ENCODE data around the gene SPRR2E.
"Not testable (repeated sequence)": the region's sequence is repeated elsewhere in the genome, so short reads cannot be mapped to it uniquely, and the experiment has no call there.

Gene SPRR2E

DNA sequence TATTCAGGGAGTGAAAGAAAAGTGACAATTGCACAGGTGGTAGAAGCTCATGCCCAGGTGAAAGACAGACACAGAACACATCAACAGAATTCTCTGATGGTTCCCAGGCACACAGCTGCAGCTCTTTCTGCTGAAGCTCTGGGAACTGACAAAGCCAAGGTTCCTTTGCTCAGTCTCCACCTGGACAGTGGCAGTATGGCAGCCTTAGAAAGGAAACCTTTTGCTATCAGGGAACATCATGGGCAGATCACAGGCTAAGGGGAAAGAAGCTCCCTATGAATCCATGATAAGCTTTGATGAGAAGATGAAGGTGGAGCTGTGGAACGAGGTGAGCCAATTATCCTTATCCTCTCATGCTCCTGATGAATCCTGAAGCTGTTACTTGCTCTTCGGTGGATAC lies 24.1 kb downstream of the SPRR2E start:
- no peak for DNase-seq (ENCODE audit: low read depth in 1 of 2, low spot score in 1 of 2)

DNA sequence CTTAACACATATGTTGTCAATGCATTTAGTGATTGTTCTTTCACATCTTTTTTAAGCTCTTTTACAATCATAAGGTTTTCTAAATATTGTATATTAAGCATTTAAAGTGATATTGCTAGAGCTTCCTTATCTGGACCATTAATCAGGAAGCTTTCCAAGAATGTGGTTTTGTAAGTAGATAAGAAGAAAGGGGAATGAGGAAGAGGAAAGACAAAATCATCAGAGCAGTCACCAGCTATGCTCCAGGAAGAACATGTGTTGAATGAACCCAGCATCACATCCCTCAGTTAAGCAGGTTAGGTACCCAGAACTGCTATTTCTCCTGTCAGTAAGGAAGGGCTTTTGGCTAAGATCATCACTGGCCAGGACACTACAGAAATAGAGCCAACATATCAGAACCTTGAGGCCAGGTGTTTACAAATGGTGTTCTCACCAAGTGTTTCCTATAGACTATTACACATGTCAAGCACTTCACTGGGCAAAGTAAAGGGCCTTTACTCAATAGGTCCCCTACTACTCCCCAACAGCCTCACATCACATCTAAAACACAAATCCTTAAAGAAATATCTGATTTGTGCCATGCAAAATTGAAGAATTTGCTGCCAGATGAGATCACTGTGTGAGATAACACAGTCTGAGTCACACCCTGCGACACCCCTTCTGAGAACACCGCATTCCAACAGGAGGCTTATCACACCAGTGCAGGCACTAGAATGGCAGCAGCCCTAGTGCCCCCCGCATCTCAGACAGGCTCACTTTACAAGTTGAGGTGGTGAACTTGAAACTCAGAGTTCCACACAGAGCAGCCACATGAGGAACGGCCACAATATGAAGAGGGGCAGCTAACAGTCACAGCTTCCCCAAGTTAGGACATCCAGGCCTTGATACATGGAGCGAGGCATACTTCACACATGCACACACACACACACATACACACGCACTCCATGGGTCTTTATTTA lies 35.2 kb downstream of the SPRR2E start:
- DNase-seq (ENCODE audit: low read depth in 1 of 2, low spot score in 1 of 2) = no peak

DNA sequence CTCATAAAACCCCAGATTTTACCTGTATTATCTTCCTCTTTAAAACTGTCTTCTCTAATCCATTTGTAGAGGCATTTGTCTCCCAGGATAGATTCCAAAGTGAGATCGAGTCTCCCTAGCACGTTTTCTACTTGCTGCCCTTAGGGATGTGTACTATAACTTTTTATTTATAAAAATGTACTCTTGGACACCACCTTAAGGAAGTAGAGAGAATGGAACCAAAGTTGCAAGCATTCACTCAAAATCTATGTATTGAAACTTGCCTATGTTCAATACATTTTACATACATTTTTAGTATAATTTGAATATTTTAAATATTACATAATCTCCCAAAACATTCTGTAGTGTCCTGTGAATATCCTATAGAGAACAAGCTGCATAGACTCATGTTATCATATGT lies 36.2 kb downstream of the SPRR2E start:
- DNase-seq (ENCODE audit: low read depth in 1 of 2, low spot score in 1 of 2) = no peak

DNA sequence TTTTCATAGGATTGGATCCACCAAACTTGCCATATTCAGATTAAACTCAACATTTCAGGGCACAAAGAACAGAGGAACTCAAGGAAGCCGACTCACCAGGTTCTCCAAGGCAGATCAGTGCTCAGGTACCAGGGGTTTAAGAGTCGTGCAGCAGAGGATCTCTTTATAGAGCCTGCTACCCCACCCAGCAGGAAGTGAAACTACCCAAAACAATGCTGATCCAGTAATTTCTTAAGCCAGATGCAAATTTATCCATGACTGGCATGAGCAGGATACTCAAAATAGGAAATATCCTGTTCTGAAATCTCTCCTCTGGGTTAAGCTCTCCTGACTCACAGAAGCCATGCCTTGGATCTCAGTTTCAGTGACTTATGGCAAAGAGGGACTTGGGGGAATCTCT lies 37.0 kb downstream of the SPRR2E start, which contains the start of gene SPRR2A:
TSS of gene SPRR2A (minus strand) at position 138 of the 400 bp plus-strand sequence. CDS start 777 bp downstream, outside the sequence.
- DNase-seq (ENCODE audit: low read depth in 1 of 2, low spot score in 1 of 2) = no peak

DNA sequence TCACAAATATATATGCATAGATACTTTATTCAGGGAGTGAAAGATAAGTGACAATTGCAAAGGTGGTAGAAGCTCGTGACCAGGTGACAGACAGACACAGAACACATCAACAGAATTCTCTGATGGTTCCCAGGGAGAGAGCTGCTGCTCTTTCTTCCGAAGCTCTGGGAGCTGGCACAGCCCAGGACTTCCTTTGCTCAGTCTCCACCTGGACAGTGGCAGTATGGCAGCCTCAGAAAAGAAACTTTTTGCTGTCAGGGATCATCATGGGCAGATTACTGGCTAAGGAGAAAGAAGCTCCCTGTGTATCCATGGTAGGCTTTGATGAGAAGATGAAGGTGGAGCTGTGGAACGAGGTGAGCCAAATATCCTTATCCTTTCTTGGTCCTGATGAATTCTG lies 38.2 kb downstream of the SPRR2E start:
- DNase-seq (ENCODE audit: low read depth in 1 of 2, low spot score in 1 of 2) = not testable (repeated sequence)

DNA sequence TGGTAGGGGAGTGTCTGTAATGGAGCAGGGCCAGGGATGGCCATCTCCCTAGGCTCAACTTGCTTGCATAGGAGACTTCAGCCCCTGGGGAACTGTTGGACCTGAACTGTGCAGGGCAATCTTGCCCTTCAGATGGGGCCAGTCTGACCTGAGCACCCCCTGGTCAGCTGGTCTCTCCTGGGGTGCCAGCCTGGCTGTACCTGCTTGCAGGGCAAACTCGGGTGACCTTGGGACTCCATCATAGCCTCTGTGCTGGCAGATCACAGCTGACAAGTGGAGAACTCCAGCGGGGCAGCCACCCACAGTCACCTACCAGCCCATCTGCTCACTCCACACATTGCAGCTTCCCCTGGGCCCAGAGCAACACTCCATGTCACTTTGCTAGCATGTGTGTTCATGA lies 45.1 kb downstream of the SPRR2E start:
- no peak for DNase-seq (ENCODE audit: low read depth in 1 of 2, low spot score in 1 of 2)
